HG03565 (cell line): ENCODE results near the gene RPTN.

Experiments used
- ATAC-seq: cut with Tn5 transposase; IDR thresholded peaks from one replicate; pipeline ENCODE4 v1.9.1; 2021; ENCODE audit warnings: mild to moderate bottlenecking, moderate library complexity; ENCODE audit not compliant: unreplicated experiment

RPTN gene, protein sequence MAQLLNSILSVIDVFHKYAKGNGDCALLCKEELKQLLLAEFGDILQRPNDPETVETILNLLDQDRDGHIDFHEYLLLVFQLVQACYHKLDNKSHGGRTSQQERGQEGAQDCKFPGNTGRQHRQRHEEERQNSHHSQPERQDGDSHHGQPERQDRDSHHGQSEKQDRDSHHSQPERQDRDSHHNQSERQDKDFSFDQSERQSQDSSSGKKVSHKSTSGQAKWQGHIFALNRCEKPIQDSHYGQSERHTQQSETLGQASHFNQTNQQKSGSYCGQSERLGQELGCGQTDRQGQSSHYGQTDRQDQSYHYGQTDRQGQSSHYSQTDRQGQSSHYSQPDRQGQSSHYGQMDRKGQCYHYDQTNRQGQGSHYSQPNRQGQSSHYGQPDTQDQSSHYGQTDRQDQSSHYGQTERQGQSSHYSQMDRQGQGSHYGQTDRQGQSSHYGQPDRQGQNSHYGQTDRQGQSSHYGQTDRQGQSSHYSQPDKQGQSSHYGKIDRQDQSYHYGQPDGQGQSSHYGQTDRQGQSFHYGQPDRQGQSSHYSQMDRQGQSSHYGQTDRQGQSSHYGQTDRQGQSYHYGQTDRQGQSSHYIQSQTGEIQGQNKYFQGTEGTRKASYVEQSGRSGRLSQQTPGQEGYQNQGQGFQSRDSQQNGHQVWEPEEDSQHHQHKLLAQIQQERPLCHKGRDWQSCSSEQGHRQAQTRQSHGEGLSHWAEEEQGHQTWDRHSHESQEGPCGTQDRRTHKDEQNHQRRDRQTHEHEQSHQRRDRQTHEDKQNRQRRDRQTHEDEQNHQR

DNA sequence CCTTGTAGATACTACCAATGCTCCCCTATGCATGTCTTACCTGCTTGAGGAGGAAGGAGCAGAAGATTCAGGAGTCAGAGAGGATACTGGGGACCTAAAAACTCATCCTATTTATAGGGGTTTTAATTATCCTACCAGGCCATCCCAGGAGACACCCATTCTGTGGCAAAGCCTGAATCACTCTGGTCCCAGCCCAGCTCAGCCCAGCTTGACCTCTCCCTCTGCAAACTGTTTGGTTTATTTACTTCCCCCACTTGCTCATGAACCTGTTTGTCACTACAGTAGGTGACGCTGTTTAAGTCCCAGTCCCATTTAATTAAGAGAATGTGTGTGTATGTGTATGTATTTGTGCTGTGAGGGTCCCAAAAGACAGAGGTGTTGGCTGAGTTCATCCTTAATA lies at the start of gene RPTN:
Gene RPTN (minus strand): TSS at position 85 of the 400 bp plus-strand sequence. CDS start 1,339 bp downstream, outside the sequence.
- ATAC-seq = no peak

- ATAC-seq = no peak
Observed at GRCh38 chr1:152198982-152199381, 40.0 kb upstream of the RPTN start.

DNA sequence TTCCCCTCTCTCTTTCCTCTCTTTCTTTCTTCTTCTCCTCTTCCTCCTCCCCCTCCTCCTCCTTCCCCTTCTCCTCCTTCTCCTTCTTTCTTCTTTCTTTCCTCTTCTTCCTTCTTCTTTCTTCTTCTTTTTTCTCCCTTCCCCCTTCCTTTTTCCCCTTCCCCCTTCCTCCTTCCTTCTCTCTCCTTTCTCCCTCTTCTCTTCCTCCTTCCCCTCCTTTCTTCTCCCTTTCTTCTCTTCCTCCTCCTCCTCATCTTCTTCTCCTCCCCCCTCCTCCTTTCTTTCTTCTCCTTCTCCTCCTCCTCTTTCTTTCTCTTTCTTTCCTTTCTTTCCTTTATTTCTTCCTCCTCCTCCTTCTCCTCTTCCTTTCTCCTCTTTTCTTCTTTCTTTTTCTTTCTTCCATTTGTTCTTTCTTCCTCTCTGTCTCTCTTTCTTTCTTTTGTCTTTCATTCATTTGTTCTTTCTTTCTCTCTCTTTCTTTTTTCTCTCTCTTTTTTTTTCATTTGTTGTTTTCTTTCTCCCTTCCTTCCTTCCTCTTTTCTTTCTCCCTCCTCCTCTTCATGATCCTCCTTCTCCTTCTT lies 38.4 kb upstream of the RPTN start:
- no peak for ATAC-seq

DNA sequence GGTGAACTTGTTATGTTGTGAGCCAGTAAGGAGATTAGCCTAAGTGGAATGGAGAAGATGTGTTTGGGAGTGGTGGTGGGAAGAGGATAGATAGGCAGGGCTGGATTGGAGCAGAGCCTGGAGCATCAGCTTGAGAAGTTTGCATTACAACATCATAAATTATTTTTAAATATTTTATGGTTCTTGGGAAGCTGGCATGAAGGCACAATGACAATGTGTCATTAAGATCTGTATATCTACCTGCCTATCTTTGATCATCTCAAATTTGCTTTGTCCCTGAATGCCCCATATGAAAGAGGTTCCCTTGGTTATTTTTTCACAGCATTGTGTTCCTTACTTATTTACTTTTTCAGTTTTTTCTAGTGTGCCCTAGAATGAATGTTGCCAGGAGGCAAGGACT lies 32.7 kb upstream of the RPTN start:
- no peak for ATAC-seq

GRCh38 chr1:152191260-152191659 lies 32.2 kb upstream of the RPTN start:
- ATAC-seq = no peak

DNA sequence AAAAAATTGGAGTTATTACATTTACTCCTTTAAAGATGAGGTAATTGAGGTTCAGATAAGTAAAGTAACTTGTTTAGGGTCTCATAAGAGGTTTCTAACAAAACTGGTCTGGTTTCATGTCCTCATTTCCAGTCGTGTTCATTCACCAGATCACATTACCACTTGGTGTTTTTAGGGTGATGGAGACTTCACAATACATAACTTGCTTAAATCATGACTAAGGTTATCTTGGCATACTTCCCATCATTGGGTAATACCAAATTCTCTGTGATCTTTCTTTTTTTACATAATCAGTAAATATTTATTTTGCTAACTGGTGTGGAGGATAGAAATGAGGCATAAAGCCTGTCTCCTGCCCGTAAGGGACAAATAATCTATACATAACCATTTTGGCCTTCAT lies 31.6 kb upstream of the RPTN start:
- no peak for ATAC-seq

DNA sequence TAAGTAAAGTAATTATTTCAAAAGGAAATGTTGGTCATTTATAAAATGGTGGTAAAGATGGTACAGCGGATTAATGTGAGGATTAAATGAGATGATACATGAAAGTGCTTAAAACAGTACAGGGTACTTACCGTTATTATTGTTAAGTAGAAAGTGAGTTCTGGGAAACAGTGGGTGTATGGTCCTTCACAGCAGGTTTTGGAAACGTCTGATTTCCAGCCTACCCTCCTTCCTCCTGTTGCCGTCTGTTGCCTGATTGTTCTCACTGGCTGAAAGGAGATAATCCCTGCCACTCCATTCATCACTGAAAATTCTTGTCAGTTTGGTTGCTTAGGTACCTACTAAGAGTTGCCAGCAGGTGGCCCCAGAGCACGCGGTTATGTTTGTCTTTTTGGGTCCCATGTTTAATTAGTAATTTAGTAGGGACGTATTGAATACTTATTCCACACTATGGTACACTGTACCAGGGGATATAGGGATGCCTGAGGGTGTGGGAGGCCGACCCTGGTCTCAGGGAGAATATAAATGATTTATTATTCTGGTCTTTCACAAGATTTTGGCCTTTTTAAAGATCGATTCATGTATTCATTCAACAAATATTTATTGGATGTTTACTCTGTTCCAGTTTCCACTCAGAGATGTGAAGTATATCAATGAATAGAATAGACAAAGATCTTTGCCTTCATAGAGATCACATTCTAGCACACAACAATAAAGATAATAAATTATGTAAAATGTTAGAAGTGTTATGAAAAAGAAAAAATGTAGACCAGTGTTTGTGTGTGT lies 30.8 kb upstream of the RPTN start:
- no peak for ATAC-seq

DNA sequence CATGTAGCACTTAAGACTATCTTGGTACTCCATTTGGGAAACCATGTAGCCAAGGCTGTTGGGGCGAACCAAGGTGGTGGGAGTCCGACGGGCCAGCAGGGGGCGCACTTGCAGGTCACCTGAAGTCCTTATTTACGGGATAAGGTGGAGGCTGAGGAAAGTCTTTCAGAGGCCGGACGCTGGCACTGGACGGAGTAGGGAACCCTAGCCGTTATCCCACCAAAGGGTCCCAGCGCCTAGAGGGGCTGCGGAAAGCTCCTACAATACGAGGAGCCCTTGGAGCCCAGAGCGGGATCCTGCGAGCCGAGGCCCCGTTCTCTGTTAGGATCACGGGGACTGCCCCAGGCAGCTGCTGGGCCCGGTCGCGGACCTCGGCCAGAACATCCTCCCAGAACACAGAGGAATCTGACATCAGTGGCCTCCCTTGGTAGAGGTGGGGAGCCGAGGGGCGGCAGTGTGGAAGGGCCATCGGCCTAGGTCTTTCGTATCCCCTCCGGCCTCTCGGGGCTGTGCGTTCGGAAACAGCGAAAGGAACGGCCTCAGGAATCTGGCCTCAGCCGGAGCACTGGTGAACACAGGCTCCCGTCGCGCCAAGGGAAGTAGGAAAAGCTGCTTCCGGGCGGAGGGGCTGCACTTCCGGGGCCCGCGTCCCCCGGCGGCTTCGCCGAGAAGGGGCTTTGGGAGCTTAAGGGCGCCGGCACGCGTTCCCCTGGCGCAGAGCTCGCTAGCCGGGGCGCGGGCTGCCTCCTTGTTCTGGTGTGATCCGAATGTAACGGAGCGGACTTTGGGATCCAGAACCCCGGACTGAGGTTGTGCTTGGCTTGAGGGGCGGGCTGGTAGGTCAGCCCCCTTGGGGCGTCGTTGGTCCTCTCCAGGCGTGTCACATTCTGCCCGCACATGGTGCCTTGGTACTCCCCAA lies 29.9 kb upstream of the RPTN start:
- ATAC-seq = no peak

DNA sequence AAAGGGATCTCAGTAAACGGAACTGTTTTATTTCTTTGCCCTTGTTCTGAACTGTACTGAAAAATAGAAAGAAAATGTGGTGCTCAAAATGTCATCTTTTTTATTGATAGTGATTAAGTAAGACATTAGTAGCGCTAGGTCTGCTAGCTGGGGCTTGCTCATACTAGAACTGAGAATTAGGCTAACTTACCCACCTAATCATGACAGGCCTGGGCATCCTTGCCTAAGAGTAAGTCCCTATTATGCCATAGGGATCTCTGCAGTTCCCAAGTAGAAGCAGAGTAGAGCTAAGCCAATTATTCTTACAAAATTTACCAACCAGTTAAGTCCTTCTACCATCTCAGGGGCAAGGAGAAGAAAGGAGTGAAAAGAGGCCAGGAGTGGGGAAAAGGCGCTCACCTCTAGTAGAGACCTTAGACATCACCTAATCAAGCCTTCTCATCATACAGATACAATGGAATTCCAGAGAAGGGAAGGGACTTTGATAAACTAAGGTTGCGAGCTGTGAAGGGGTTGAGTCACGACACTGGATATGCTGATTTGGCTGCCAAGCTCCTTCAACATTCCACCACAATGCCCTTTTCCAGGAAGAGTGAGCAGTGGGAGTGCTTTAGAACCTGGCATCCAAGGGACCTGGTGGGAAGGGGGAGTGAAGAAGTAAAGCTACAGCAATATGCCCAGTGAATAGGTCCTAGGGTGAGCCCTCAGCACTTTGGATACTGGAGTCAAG lies 27.7 kb upstream of the RPTN start:
- ATAC-seq = no peak

DNA sequence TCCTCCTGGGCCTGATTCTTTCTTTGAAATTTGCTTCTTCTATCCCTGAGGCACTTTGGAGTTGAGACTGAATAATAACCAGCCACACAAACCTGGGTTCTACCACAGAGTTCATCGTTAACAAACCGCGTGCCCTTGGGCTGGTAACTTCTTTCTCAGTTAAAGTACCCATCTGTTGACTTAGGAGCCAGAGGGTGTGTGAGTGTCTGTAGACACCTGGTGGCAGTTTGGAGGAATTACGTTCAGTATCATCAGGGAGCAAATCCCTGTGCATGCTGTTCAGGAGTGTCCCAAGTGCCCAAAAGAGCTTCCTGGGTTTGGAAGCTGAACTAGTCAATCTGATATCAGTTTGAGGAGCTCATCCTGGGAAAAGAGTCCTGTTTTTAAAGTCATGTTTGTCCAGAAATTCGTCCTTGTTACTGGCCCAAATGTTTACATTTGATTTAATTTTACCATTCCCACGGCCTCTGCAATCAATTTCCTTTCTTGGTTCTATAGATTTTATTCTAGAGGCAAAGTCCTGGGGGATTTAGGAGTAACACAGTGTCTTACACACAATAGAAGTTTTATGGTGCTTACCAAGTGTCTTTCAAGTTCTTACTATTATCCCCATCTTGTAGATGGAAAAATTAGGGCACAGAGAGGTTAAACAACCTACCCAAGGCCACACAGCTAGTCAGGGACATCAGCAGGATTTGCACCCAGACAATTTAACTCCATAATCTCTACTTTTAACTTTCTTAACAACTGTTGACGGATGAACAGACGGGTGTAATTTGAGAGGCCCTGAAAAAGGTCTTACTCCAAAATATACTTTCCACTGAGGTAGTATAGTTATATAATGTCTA lies 26.7 kb upstream of the RPTN start:
- no peak for ATAC-seq

DNA sequence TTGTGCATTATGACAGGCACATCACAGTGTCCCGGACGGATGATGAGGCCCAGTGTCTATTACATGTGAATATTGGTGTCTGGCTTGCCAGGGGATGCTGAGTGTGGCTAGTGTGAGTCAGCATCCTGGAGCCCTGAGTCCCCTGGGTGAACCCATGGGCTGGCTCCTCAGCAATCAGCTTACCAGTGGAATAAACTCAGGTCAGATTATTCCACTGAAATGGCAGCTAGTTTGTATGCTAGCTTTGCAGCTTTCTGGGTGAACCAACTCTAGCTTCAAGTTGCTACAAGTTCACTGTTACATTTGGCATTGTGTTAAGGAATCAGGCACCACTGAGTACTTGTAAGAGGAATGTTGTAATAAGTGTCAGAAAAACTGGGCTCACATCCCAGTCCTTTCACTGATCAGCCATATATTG lies 23.9 kb upstream of the RPTN start:
- ATAC-seq = no peak

DNA sequence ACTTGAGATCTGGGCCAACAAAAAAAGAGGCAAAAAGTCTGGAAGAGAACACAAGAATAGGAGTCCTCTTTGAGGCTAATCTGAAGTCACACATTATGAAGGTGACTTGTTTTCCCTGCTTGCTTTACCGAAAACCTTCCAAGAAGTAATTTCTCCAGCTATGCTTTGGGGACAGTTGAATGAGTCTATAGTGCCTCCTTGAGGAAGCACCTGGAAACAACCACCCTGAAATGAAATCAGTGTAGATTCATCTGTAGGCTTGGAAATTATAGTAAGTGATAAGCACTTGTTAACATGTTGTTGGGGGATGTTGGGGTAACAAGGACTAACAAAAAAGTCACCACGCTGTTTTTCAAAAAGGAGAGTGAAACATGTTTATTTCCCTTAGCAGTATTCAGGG lies 23.4 kb upstream of the RPTN start:
- ATAC-seq = no peak

DNA sequence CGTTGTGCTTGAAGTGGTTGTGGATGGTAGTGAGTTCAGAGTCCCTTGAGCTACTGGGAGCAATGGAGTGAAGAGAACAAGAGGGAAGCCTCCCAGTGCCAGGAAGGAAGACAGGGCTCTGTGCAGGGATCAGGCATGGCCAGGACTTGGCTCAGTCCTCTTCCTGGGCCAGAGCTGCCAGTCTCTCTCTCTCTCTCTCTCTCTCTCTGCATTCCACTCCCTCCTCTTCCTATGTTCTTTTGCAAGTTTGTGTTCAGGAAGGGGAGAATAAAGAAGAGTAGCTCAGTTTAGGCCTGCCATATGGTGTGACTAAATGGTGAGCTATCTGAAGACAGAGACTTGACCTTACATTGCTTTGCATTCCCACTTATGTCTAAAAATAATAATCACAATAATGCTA lies 20.5 kb upstream of the RPTN start:
- ATAC-seq = no peak

- ATAC-seq = no peak
Observed at GRCh38 chr1:152170287-152170905, 11.4 kb upstream of the RPTN start.

GRCh38 chr1:152169366-152170025 lies 10.5 kb upstream of the RPTN start:
- no peak for ATAC-seq

DNA sequence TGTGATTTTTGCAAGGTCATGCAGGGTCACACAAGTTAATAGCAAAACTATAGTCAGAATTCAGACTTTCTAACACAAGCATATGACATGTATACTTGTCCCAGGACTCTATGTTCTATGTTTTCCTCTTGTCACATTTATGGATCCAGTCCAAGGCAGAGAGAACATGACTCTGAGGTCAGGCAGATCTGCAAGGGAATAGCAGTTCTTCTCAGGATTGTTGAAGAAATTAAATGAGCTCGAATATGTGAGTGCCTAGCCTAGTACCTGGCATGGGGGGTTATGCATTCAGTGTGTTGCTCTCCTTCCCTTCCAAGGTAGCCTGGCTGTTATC lies 9.5 kb upstream of the RPTN start:
- ATAC-seq = no peak

DNA sequence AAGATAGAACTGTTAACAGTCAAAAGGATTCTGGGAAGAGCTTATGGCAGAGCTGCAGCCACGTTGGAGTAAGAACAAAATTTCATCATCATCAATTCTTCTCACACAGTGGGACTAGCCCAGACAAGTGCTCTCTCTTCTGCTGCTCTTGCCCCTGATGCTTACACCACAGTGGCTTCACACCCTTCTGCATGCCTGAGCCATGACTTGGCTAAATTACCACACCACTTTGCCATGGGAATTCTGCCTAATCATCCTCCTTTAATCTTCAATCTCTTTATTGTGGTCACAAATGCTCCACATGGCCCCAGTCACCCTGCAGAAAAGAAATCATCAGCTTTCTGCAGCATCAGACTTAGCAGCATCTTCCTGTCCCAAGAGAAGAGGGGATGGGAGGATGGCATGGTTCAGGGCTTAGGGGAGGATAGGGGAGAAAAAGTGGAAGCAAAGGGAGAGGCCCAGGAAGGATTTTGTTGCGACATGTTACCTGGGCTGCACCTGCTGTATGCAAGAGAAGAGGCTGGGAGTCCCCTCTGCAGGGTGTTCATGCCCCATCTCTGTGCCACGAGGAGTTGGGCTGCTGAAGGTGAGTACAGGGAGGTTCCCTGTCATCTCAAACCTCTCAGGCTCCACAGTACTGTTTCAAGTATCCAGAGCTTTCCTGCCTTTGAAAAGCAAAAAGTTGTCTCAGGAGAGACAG lies 9.0 kb upstream of the RPTN start:
- no peak for ATAC-seq
